Retinal pigment epithelial cell (primary cell): ENCODE results near the gene KLHL41.
A peak's percentile ranks its signal among the peaks of the same experiment; 100 is the strongest.
"Not testable (repeated sequence)": the region's sequence is repeated elsewhere in the genome, so short reads cannot be mapped to it uniquely, and the experiment has no call there.

Experiments used
- DNase-seq: peaks from one replicate; pipeline ENCODE4 v3.0.0-alpha.2; 2010; ENCODE audit warnings: low read depth
- H3K4me3 ChIP-seq: 2 replicates; pipeline ENCODE4 v1.5.1; 2011; ENCODE audit warnings: mild to moderate bottlenecking, low read length, control low read depth, moderate library complexity
- CTCF ChIP-seq: conservative IDR thresholded peaks from 2 replicates; pipeline ENCODE4 v1.5.1; 2011; ENCODE audit warnings: low read depth, low read length, control low read depth, inconsistent platforms

The KLHL41 gene

GRCh38 chr2:169513926-169514325 is 4.4 kb downstream of the KLHL41 start:
- DNase-seq, result no peak
- TF ChIP-seq CTCF, result no peak

GRCh38 chr2:169514758-169515157 is 5.3 kb downstream of the KLHL41 start:
- not testable (repeated sequence) for H3K4me3 ChIP-seq, DNase-seq

More at GRCh38 chr2:169513926-169514325, 4.4 kb downstream of the KLHL41 start:
- H3K4me3 ChIP-seq, result no peak overlapping the region

- H3K4me3 ChIP-seq, DNase-seq: not testable (repeated sequence)
These were observed 7.0 kb downstream of the KLHL41 start for GRCh38 chr2:169516488-169516995.

- no peak for TF ChIP-seq CTCF
- no peak overlapping the region for H3K4me3 ChIP-seq
These were observed 11.4 kb downstream of the KLHL41 start for GRCh38 chr2:169520896-169521295.

GRCh38 chr2:169523681-169524080 is 14.2 kb downstream of the KLHL41 start:
- H3K4me3 ChIP-seq, result no peak overlapping the region
- TF ChIP-seq CTCF, result no peak
- DNase-seq, result no peak

More at GRCh38 chr2:169520896-169521295, 11.4 kb downstream of the KLHL41 start:
- no peak for DNase-seq

- DNase-seq, result no peak
- TF ChIP-seq CTCF, result no peak
- H3K4me3 ChIP-seq, result no peak overlapping the region
These were observed 15.9 kb downstream of the KLHL41 start for GRCh38 chr2:169525434-169525833.

- DNase-seq, result no peak
- H3K4me3 ChIP-seq, result no peak overlapping the region
- no peak for TF ChIP-seq CTCF
These were observed 16.9 kb downstream of the KLHL41 start for GRCh38 chr2:169526451-169526850.

- no peak for DNase-seq
- H3K4me3 ChIP-seq, result no peak overlapping the region
- TF ChIP-seq CTCF, result peak; percentile 89
These were observed 18.8 kb downstream of the KLHL41 start for GRCh38 chr2:169528271-169528701.

GRCh38 chr2:169539460-169539859 is 30.0 kb downstream of the KLHL41 start:
- H3K4me3 ChIP-seq, DNase-seq: not testable (repeated sequence)
